Measurements from ENCODE around the gene GPR176.

Gene GPR176

DNA sequence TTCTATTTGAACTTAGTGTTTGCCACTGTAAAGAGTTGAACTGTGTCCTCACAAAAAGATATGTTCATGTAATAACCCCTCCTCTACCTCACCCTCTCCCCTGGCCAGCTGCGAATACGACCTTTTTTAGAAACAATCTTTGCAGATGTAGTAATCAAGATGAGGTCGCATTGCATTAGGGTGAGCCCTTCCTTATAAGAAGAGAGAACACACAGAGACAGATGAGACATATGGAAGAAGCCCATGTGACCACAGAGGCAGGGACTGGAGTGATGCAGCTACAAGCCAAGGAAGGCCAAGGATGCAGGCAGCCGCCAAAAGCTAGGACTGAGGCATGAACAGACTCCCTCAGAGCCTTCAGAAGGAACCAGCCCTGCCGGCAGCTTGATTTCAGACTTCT, 27.6 kb downstream of the GPR176 start:
- in situ Hi-C loops (cut with HindIII; ENCODE audit: low sequenced_read_pairs), result no loop called here

DNA sequence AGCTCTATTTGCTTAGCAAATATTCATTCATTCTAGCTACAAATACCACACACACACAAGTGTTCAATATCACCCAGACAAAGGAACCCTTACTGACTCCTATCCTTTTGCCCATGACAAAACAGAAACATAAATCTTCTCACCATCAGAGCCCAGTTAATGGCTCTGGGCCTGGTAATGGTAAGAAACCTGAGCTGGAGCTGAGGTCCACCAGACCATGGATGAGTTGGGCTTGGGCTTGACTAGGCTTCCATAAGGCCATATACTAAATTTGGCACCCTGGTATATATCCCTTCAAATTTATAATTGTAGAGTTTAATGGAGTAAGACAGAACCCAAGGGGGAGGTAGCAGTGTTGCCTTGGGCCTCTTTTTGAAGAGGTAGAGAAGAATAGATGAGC, 29.4 kb downstream of the GPR176 start:
- in situ Hi-C loops (cut with HindIII; ENCODE audit: low sequenced_read_pairs), result no loop called here

- in situ Hi-C loops (cut with HindIII; ENCODE audit: low sequenced_read_pairs), result no loop called here
Measured at GRCh38 chr15:39889601-39890000, 30.5 kb downstream of the GPR176 start.

DNA sequence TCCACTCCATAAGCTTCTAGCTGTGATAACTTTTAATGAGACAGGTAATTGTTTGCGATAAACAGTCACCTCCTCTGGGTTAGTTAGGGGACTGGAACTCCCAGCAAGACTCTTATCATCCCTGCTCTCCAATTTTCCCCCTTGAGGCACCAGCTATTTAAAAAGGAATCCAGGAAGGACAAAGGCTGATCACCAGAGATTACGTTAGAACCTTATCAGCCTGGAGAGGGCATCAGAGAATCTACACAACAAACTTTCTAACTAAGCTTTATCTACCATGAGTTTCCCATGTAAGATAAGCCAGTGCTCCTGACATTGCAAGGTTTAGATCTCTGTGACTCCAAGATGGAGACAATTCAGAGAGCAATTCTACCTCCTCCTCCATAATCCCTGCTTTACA, 31.3 kb downstream of the GPR176 start:
- in situ Hi-C loops (cut with HindIII; ENCODE audit: low sequenced_read_pairs), result no loop called here

GRCh38 chr15:39888243-39888642, 31.8 kb downstream of the GPR176 start:
- in situ Hi-C loops (cut with HindIII; ENCODE audit: low sequenced_read_pairs), result no loop called here

- in situ Hi-C loops (cut with HindIII; ENCODE audit: low sequenced_read_pairs), result no loop called here
Measured at GRCh38 chr15:39887832-39888231, 32.2 kb downstream of the GPR176 start.

DNA sequence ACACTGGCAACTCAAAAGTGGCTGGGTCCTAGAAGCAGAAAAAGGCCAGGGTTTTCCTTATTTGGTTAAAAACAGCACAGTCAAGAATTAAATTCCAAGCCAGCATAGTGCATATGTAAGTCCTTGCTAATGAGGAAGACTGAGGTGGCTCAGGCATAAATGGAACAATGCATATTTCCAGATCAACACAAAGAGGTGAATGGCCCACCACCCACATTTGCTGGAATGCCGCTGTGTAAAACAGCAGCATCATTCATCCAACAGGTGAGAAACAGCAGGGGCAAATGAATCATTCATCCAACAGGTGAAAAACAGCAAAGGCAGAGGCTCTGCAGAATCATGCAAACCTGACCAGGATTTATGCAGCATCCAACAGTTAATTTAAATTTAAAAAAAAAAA, 32.9 kb downstream of the GPR176 start:
- in situ Hi-C loops (cut with HindIII; ENCODE audit: low sequenced_read_pairs), result no loop called here

DNA sequence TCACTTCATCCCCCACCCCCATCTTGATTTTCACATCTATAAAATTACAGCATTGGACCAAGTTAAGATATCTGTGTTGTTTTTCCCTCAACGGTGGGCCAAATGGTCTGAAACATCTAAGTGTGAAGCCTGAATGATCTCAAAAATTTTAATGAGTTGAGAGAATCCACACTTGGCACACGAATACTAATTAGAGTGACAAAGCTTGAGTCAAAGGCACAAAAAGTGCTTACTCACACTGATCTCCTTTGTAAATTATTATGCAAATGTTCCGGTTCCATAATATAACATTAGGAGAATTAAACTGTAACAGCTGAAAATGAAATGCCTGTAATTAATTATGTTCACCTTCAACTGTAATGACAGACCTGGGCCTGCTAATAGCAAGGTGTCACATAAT, 33.6 kb downstream of the GPR176 start:
- in situ Hi-C loops (cut with HindIII; ENCODE audit: low sequenced_read_pairs), result no loop called here

- in situ Hi-C loops (cut with HindIII; ENCODE audit: low sequenced_read_pairs), result no loop called here
Measured at GRCh38 chr15:39885099-39885777, 34.8 kb downstream of the GPR176 start.

DNA sequence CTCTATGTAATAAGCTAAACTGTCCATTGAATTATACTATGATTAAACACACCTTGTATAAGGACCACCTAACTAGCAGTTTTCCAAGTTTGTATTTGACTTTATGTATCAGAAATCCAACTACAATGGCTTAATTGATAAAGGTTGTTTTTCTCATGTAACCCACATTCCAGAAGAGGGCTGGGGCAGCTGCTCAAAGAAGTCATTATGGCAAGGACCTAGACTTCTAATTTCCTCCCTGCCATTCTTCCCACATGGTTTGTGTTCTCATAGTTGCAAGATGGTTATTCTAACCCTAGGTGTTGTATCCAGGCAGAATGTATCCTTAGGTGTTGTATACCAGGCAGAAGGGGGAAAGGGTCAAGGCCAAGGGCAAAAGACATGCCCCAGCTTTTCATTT, 35.7 kb downstream of the GPR176 start:
- in situ Hi-C loops (cut with HindIII; ENCODE audit: low sequenced_read_pairs), result no loop called here

- in situ Hi-C loops (cut with HindIII; ENCODE audit: low sequenced_read_pairs), result no loop called here
Measured at GRCh38 chr15:39882602-39883001, 37.5 kb downstream of the GPR176 start.

DNA sequence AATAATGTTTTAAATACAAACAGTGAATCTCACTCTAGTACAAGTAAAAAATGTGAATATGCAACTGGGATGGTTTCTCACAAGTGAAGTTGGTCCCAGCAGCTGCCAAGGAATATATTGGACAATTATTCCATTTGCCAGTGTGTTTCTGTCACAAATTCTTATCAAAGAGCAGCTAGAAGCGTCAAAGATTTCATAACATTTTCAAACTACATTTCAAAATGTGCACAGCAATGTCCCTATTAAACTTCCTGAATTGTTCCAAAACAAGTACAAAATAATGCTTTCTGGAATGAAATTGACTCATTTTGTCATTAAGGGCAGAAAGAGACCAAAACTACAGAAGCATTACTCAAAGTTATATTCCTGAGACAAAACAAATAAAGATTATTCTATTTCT, 38.3 kb downstream of the GPR176 start:
- in situ Hi-C loops (cut with HindIII; ENCODE audit: low sequenced_read_pairs), result no loop called here

DNA sequence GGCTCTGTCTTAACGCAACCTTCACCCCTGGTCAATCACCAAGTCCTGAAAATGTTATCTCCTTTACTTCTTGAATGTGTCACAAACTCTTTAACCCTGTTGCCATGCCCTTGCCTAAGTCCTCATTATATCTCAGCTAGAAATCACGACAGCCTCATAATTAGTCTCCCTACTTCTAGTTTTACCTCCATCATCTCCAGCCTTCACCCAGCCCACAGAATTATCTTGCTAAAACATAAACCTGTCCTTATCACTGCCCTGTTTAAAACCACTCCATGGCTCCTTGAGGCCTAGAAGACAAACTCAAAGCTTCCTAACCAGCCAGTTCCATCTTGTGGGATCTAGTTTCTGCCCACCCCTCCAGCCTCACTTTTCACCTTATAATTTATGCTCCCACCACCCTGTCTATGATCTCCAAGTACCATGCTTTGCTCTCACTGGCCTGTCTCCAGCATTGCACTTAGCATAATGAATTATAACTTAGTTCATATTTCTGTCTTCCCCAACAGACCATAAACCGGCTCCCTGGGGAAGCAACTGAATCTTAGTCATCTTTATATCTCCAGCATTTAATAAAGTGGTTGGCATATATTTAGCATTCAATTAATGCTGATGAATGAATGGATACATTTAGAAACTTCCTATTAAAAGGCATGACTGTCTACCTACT, 39.2 kb downstream of the GPR176 start:
- in situ Hi-C loops (cut with HindIII; ENCODE audit: low sequenced_read_pairs), result no loop called here

GRCh38 chr15:39878406-39878785, 41.7 kb downstream of the GPR176 start:
- in situ Hi-C loops (cut with HindIII; ENCODE audit: low sequenced_read_pairs), result no loop called here

- in situ Hi-C loops (cut with HindIII; ENCODE audit: low sequenced_read_pairs), result no loop called here
Measured at GRCh38 chr15:39874890-39875549, 45.0 kb downstream of the GPR176 start.

DNA sequence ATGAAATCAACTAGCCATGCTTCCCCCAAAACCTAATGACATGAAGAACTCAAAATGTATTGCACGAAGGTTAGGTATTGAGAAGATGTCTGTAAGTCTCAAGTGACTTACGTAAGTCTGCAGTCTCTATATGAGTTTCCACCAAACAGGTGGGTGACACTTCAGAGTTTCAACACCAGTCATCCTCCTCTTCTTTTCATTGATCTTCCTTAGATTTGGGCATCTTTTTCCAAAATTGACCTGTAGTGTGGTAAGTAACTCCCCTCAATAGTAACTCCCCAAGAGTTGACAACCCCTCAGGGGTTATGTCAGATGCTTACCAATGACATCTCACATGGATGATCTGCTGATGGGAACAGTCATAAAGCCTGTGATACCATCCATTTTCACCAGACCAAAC, 46.1 kb downstream of the GPR176 start:
- in situ Hi-C loops (cut with HindIII; ENCODE audit: low sequenced_read_pairs), result no loop called here

- in situ Hi-C loops (cut with HindIII; ENCODE audit: low sequenced_read_pairs), result no loop called here
Measured at GRCh38 chr15:39870537-39870936, 49.5 kb downstream of the GPR176 start.

DNA sequence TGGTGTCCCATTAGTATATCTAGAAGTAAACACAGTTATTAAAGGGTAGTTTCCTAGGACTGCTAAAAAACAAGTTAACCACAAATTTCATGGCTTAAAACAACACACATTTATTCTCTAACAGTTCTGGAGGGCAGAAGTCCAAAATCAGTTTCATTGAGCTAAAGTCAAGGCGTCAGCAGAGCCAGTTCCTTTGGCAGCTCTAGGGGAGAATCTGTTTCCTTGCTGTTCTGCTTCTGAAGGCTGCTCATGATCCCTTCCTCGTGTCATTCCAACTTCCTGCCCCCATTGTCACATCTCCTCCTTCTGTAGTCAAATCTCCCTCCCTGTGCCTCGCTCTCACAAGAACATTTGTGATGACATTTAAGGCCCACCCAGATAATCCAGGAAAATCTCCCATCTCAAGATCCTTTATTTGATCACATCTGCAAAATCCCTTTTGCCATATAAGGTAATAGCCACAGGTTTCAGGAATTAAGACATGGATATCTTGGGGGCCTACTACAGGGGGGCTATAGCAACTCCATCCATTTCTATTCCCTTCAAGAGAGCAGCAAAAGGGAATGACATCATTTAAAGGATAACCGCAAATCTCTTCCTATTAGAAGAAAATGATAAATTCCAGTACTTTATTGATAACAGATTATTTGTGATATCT, 50.1 kb downstream of the GPR176 start:
- in situ Hi-C loops (cut with HindIII; ENCODE audit: low sequenced_read_pairs), result no loop called here

DNA sequence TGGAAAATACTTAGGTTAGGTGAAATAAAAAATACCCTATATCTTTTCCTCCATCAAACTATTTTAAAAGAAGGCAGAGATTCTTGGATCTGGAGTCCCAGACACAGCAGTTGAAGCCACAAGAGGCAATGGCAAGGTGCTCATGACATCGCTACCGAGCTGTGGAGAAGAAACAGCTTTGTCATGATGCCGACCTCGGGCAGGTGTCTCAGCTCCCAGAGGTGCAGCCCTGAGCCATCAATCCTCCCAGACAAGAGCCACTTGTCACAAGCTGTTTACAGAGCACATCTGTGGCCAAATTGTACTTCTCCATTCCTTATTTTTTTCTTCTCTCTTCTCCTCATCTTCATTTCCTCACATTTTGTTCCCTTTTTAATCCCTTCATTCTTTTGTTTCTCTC, 50.8 kb downstream of the GPR176 start:
- in situ Hi-C loops (cut with HindIII; ENCODE audit: low sequenced_read_pairs), result no loop called here

- in situ Hi-C loops (cut with HindIII; ENCODE audit: low sequenced_read_pairs), result no loop called here
Measured at GRCh38 chr15:39868396-39868795, 51.7 kb downstream of the GPR176 start.

DNA sequence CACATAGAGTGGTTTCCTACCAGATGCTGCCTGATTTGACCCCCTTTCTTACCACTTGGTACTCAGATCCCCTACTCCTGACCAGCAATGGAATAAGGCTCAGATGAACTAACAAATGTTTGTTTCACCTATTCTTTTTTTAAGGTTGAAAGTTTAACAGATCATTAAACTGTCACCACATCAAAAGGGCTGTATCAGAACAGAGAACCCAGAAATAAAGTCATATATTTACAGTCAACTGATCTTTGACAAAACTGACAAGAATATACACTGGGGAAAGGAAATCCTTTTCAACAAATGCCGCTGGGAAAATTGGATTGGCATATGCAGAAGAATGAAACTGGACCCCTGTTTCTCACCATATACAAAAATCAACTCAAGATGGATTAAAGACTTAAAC, 56.0 kb downstream of the GPR176 start:
- in situ Hi-C loops (cut with HindIII; ENCODE audit: low sequenced_read_pairs), result loop anchor here (5.0 kb wide), 1 partner anchor 67 kb away; no protein-coding TSS in a partner anchor

- in situ Hi-C loops (cut with HindIII; ENCODE audit: low sequenced_read_pairs), result loop anchor here (5.0 kb wide), 1 partner anchor 64 kb away; no protein-coding TSS in a partner anchor
Measured at GRCh38 chr15:39860871-39861270, 59.2 kb downstream of the GPR176 start.
